HCT116 (cell line): ENCODE data around the gene GEMIN4.

Experiments
- ATF3 ChIP-seq: IDR thresholded peaks from 2 replicates; pipeline ENCODE4 v1.6.1; 2012
- CTCF ChIP-seq, 3 experiments: fragments of 200-600 bp in 1 of 3; sonication (generic) in 1 of 3; IDR thresholded peaks in 2 of 3; conservative IDR thresholded peaks in 1 of 3; 2 replicates each; pipeline ENCODE4 v1.5.1; 2012 to 2017; ENCODE audit warnings: low read depth in 2 of 3, low read length in 2 of 3, antibody characterized with exemption in 1 of 3, borderline replicate concordance in 1 of 3, control low read depth in 1 of 3, mild to moderate bottlenecking in 1 of 3, mixed read lengths in 1 of 3, mixed run types in 1 of 3, moderate library complexity in 1 of 3; ENCODE audit not compliant: insufficient read depth in 1 of 3
- EGR1 ChIP-seq: IDR thresholded peaks from 2 replicates; pipeline ENCODE4 v1.6.1; 2012; ENCODE audit warnings: low read depth
- EZH2 ChIP-seq: fragments of 200-600 bp; sonication (generic); IDR thresholded peaks from 2 replicates; pipeline ENCODE4 v1.6.1; 2017; ENCODE audit warnings: antibody characterized with exemption, mixed run types
- POLR2A ChIP-seq: IDR thresholded peaks from 2 replicates; pipeline ENCODE4 v1.7.0; 2011; ENCODE audit warnings: borderline replicate concordance; ENCODE audit not compliant: insufficient read depth, insufficient read length; ENCODE audit errors: extremely low read depth
- POLR2AphosphoS5 ChIP-seq: IDR thresholded peaks from 2 replicates; pipeline ENCODE4 v1.6.1; 2011; ENCODE audit warnings: mild to moderate bottlenecking, low read depth, low read length, moderate library complexity
- REST ChIP-seq: IDR thresholded peaks from 2 replicates; pipeline ENCODE4 v1.6.1; 2012; ENCODE audit warnings: low read depth
- ZNF274 ChIP-seq: fragments of 200-500 bp; sonication (Bioruptor generic); IDR thresholded peaks from 2 replicates; pipeline ENCODE4 v1.6.1; 2014; ENCODE audit warnings: mild to moderate bottlenecking, low read depth, low read length, inconsistent platforms

GRCh38 chr17:740240-741017 lies 11.6 kb downstream of the GEMIN4 start:
- TF ChIP-seq CTCF (IDR thresholded peaks at IDR 0.05 in 2 of 3, conservative IDR thresholded peaks at IDR 0.05 in 1 of 3; ENCODE audit: borderline replicate concordance in 1 of 3, insufficient read depth in 1 of 3, low read depth in 2 of 3, low read length in 2 of 3) = no peak
- TF ChIP-seq REST = no peak
- TF ChIP-seq POLR2A = no peak
- TF ChIP-seq EZH2 = no peak
- TF ChIP-seq EGR1 = no peak
- no peak for TF ChIP-seq POLR2AphosphoS5
- no peak for TF ChIP-seq ATF3
- no peak for TF ChIP-seq ZNF274
